Endodermal cell (in vitro differentiated cells): ENCODE data around the gene CYP3A4. TPM values are rescaled to one million over a fixed set of nuclear protein-coding genes. Genes with fewer than 3 reads are reported as not detected.

Source experiments
- DNase-seq: peaks from one replicate; pipeline ENCODE4 v3.0.0-alpha.2; 2017
- H3K27ac ChIP-seq: 2 replicates; pipeline ENCODE4 v1.5.1; 2013; ENCODE audit warnings: mild to moderate bottlenecking, low read depth, low read length, moderate library complexity
- H3K27me3 ChIP-seq: 2 replicates; pipeline ENCODE4 v1.6.1; 2013; ENCODE audit warnings: mild to moderate bottlenecking, low read length, moderate library complexity; ENCODE audit not compliant: insufficient read depth, control insufficient read depth, poor library complexity, severe bottlenecking
- H3K36me3 ChIP-seq: 2 replicates; pipeline ENCODE4 v1.7.0; 2013; ENCODE audit warnings: mild to moderate bottlenecking, low read length, moderate library complexity; ENCODE audit not compliant: control insufficient read depth, insufficient read depth
- H3K4me1 ChIP-seq: one replicate; pipeline ENCODE4 v1.7.0; 2013; ENCODE audit warnings: low read length; ENCODE audit not compliant: control insufficient read depth, insufficient read depth
- H3K4me3 ChIP-seq: 2 replicates; pipeline ENCODE4 v1.5.1; 2013; ENCODE audit warnings: mild to moderate bottlenecking, low read length, moderate library complexity
- H3K9ac ChIP-seq: 2 replicates; pipeline ENCODE4 v1.6.1; 2013; ENCODE audit warnings: mild to moderate bottlenecking, low read length, moderate library complexity; ENCODE audit not compliant: poor library complexity, severe bottlenecking; ENCODE audit errors: extremely low read depth
- H3K9me3 ChIP-seq: 2 replicates; pipeline ENCODE4 v1.6.1; 2013; ENCODE audit warnings: mild to moderate bottlenecking, low read length, moderate library complexity; ENCODE audit not compliant: control insufficient read depth
- H3K27ac Mint-ChIP-seq: 2 replicates; pipeline ENCODE4 v1.8.0; 2020; ENCODE audit warnings: mixed read lengths
- H3K27me3 Mint-ChIP-seq: 2 replicates; pipeline ENCODE4 v1.8.0; 2021; ENCODE audit warnings: mild to moderate bottlenecking, mixed read lengths; ENCODE audit not compliant: insufficient read depth
- H3K36me3 Mint-ChIP-seq: 2 replicates; pipeline ENCODE4 v1.8.0; 2020; ENCODE audit warnings: low read depth, mixed read lengths
- H3K4me1 Mint-ChIP-seq: 2 replicates; pipeline ENCODE4 v1.8.0; 2020; ENCODE audit warnings: mixed read lengths
- H3K4me3 Mint-ChIP-seq: 2 replicates; pipeline ENCODE4 v1.8.0; 2020; ENCODE audit warnings: mild to moderate bottlenecking, moderate library complexity, mixed read lengths
- H3K9me3 Mint-ChIP-seq: 2 replicates; pipeline ENCODE4 v1.8.0; 2020; ENCODE audit warnings: mild to moderate bottlenecking, mixed read lengths
- CTCF ChIP-seq: fragments of 200-600 bp; sonication (generic); conservative IDR thresholded peaks from 2 replicates; pipeline ENCODE4 v1.5.0; 2021; ENCODE audit warnings: antibody characterized with exemption, mild to moderate bottlenecking
- WGBS, 2 experiments: methylation state at CpG; one replicate each; pipeline versions ENCODE4 v1.1.5 to v1.1.7; 2013; ENCODE audit warnings: missing lambda C conversion rate in 2 of 2, mixed read lengths in 1 of 2; ENCODE audit not compliant: insufficient coverage in 1 of 2, insufficient read length in 1 of 2; 5-methylcytosine and 5-hydroxymethylcytosine counted together
- long read RNA-seq, 4 experiments: library from polyadenylated mRNA in 2 of 4; library from RNA in 1 of 4; library from capped mRNA in 1 of 4; stranded (forward) in 3 of 4; unstranded in 1 of 4; transcript quantifications; one replicate each; pipeline ENCODE4 v2.0.0, GENCODE V29; 2020 to 2021; ENCODE audit warnings: inconsistent platforms in 1 of 4
- polyA plus RNA-seq, 2 experiments: library from polyadenylated mRNA; stranded (reverse); fragments of 50-300 nt; gene quantifications; one replicate each; pipeline ENCODE4 v1.2.3, GENCODE V29; 2013
- total RNA-seq, 2 donors: library from RNA; stranded (reverse); fragmentation: NEBNext Ultra II Directional in 1 of 2; extraction: Animal tissue kit (Norgen Biotek cat#: 25700) in 1 of 2; gene quantifications; 2 replicates in 1 of 2; 3 replicates in 1 of 2; pipeline ENCODE4 v1.2.1, GENCODE V29; 2021

The CYP3A4 gene
- under 1 TPM in 1 of 2 donors, not detected in 1; 0.11 TPM for total RNA-seq
- not detected for polyA plus RNA-seq (2013, experiment 1 of 2)
- not detected for polyA plus RNA-seq (2013, experiment 2 of 2)
- long read RNA-seq, experiment 1 = 0 reads
- long read RNA-seq, experiment 2 = 0 reads
- long read RNA-seq, experiment 3, partial matches to known transcripts = 0 of 1 reads
- long read RNA-seq, experiment 3, other reads (novel, unspliced or antisense) = 1 of 1 reads
- long read RNA-seq, experiment 4 = 0 reads

DNA sequence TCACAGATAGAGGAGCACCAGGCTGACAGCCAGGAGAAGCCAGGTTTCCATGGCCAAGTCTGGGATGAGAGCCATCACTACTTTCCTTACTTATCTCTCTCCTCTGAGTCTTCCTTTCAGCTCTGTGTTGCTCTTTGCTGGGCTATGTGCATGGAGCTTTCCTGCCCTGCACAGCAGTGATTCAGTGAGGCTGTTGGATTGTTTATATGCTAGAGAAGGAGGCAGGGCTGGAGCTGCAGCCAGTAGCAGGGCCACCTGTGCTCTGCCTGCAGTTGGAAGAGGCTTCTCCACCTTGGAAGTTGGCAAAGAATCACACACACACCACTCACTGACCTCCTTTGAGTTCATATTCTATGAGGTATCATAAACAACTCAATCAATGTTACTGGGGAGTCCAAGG, at the start of gene CYP3A4:
TSS of gene CYP3A4 (minus strand) at position 178 of the 400 bp plus-strand sequence. CDS start at position 75, 103 bp downstream.
- H3K4me1 ChIP-seq = no peaks in the 10 kb centered on the region
- Mint-ChIP-seq H3K9me3 (peaks cover 2% of the 10 kb centered on the region), H3K36me3 (no peaks in the 10 kb centered on the region), H3K27me3 (peaks cover 11% of the 10 kb centered on the region), H3K4me3 (no peak within 1 kb of the TSS), H3K4me1 (peaks cover 4% of the 10 kb centered on the region), H3K27ac (no peak within 1 kb of the TSS)
- no peak for TF ChIP-seq CTCF
- H3K9ac ChIP-seq = no peak within 1 kb of the TSS
- no peak within 1 kb of the TSS for H3K4me3 ChIP-seq
- H3K36me3 ChIP-seq = no peaks in the 10 kb centered on the region
- peaks cover 3% of the 10 kb centered on the region for H3K9me3 ChIP-seq
- no peaks in the 10 kb centered on the region for H3K27me3 ChIP-seq
- no peak for DNase-seq
- no peak within 1 kb of the TSS for H3K27ac ChIP-seq

DNA sequence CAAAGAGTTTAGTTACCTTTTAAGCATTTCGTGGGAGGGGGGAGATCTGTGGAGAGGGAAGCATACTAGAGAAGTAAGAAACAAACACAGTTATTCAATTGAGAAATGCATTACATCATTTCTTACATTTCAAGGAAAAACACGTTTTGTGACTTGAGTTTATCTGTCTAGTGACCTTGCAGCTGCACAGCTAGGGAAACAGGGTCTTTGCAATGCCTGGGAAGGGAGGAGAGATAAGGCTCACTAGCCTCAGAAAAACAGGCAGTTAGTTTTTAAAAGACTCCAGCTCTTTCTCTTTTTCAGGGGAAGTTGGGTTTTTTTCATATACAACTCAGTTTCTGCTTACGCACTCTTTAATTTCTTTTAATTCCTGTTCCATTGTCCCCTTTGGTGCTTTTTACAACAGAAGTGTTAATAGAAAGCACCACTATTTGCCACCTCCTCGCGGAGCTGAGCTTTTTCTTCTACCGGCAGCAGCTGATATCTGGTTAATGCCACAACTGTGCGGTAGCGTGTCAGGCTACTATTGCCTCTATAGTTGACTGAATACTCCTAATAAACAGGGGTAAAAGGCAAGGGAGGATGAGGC, 49.4 kb upstream of the CYP3A4 start:
- Mint-ChIP-seq H3K27me3 (no peaks in the 10 kb centered on the region), H3K27ac (peak overlapping the region; percentile 1), H3K4me1 (peaks cover 48% of the 10 kb centered on the region), H3K36me3 (no peaks in the 10 kb centered on the region), H3K9me3 (peaks cover 3% of the 10 kb centered on the region), H3K4me3 (no peak overlapping the region)
- 70 to 88% methylated on average over 4 to 8 of the region's 8 CpGs for WGBS, 2 experiments
- TF ChIP-seq CTCF = no peak
- Histone ChIP-seq H3K27me3 (no peaks in the 10 kb centered on the region), H3K4me3 (no peak overlapping the region), H3K4me1 (peaks cover 17% of the 10 kb centered on the region), H3K27ac (no peak overlapping the region), H3K9me3 (peaks cover 4% of the 10 kb centered on the region), H3K9ac (no peak overlapping the region), H3K36me3 (no peaks in the 10 kb centered on the region)
- DNase-seq = no peak

DNA sequence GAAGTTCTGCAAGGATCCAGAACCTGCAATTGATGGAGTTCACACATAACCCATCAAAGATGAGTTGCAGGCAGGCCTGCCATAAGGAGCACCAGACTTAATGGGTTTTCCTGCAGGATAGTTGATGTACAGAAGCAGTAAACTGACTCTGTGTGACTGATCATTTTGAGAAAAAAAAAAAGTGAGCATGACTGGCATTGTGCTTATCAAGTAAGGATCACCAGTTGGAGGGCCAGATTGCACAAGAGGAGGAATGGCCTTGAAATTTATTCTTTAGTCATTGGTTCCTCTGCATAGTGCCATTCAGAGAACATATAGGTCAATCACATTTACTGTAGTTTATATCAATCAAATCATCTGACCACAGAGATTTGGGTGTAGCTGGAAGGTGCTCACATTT, 47.6 kb upstream of the CYP3A4 start:
- H3K4me3 ChIP-seq = no peak overlapping the region
- peaks cover 1% of the 10 kb centered on the region for H3K9me3 ChIP-seq
- H3K9ac ChIP-seq = no peak overlapping the region
- H3K4me1 ChIP-seq = peaks cover 25% of the 10 kb centered on the region
- Mint-ChIP-seq H3K27ac (no peak overlapping the region), H3K36me3 (no peaks in the 10 kb centered on the region), H3K4me3 (no peak overlapping the region), H3K9me3 (peaks cover 2% of the 10 kb centered on the region), H3K27me3 (no peaks in the 10 kb centered on the region), H3K4me1 (peaks cover 56% of the 10 kb centered on the region)
- peak; percentile 17 for DNase-seq
- TF ChIP-seq CTCF = no peak
- no peak overlapping the region for H3K27ac ChIP-seq
- H3K36me3 ChIP-seq = no peaks in the 10 kb centered on the region
- H3K27me3 ChIP-seq = no peaks in the 10 kb centered on the region
